Keratinocyte (primary cell): ENCODE data around the gene FNDC7.
"Not testable (repeated sequence)": the region's sequence is repeated elsewhere in the genome, so short reads cannot be mapped to it uniquely, and the experiment has no call there.

Experiments used
- EZH2 ChIP-seq: IDR thresholded peaks from one replicate; pipeline ENCODE4 v1.6.1; 2012; ENCODE audit warnings: inconsistent platforms, mild to moderate bottlenecking, low read length, moderate library complexity
- TF ChIP-seq, protein P1 (sequence below), 3 experiments: IDR thresholded peaks in 1 of 3; conservative IDR thresholded peaks in 1 of 3; optimal IDR thresholded peaks in 1 of 3; 2 replicates in 2 of 3; 3 replicates in 1 of 3; pipeline versions ENCODE3 to v1.5.1; 2011; ENCODE audit warnings: low read length in 3 of 3, mild to moderate bottlenecking in 3 of 3, moderate library complexity in 2 of 3, control low read depth in 1 of 3, inconsistent platforms in 1 of 3; ENCODE audit not compliant: insufficient read depth in 2 of 3; ENCODE audit errors: extremely low read depth in 1 of 3

DNA sequence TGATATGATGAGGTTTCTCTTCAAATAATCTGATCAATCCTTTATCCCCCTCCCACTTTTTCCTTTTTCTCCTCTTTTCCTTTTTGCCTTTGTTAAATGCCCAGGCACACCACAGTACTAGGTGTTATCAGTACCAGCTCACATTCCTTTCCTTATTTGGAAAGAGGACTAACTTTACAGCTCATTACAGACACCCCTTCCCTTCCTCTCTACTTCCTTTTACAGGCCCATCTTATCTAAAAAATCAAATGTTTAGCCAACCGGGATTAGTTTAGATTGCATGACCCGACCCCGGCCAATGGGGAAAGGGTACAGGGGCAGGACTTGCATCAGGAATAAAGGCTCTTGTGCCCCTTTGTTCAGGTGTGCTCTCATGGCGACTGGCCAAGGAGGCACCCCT, 31.0 kb upstream of the FNDC7 start:
- TF ChIP-seq EZH2: not testable (repeated sequence)
- TF ChIP-seq, protein P1, sequence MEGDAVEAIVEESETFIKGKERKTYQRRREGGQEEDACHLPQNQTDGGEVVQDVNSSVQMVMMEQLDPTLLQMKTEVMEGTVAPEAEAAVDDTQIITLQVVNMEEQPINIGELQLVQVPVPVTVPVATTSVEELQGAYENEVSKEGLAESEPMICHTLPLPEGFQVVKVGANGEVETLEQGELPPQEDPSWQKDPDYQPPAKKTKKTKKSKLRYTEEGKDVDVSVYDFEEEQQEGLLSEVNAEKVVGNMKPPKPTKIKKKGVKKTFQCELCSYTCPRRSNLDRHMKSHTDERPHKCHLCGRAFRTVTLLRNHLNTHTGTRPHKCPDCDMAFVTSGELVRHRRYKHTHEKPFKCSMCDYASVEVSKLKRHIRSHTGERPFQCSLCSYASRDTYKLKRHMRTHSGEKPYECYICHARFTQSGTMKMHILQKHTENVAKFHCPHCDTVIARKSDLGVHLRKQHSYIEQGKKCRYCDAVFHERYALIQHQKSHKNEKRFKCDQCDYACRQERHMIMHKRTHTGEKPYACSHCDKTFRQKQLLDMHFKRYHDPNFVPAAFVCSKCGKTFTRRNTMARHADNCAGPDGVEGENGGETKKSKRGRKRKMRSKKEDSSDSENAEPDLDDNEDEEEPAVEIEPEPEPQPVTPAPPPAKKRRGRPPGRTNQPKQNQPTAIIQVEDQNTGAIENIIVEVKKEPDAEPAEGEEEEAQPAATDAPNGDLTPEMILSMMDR (optimal IDR thresholded peaks at IDR 0.05 in 1 of 3, IDR thresholded peaks at IDR 0.05 in 1 of 3, conservative IDR thresholded peaks at IDR 0.05 in 1 of 3; ENCODE audit: extremely low read depth in 1 of 3, insufficient read depth in 2 of 3, low read length in 3 of 3): not testable (repeated sequence)
